ENCODE measurements around the gene TMEM131L. TPM values are rescaled to one million over a fixed set of nuclear protein-coding genes. Genes with fewer than 3 reads are reported as not detected.
"Not testable (repeated sequence)": the region's sequence is repeated elsewhere in the genome, so short reads cannot be mapped to it uniquely, and the experiment has no call there.

The TMEM131L gene
- polyA plus RNA-seq, 3 donors = 11.2 to 58.3 (median 26.0) TPM

DNA sequence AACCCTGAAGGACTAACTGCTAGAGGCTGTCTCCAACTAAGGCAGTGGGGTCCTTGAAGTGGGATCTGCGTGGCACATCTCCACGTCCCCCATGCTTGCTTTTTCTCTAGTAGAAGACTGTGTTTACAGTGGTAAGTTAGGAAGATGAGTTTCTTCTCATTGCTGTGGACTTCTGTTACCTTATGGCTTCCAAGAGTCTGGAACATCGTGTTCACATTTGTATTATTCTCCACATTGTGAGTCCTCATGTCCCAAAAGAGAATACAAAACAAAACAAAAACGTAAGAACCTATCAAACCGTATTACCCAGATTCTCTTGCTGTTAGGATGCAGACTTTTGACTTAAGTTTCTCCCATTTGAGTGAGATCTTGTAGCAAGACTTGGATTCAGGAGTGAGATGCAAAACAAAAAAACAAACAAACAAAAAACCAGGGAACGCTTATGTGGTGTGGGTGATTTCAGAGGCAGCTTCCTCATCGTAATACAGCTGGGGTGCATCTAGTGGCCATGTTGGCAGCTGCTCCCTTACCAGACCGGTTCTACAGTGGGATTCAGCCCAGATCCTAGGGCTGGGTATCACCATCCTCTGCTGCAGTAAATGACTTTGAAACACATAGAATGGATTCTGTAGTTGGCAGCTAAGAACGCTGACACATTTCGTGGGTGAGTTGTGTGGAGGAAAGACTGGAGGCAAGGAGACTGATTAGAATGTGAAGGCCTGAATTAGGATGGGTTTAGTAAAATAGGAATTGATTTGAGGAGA is 41.3 kb downstream of the TMEM131L start:
- H2AFZ ChIP-seq (ENCODE audit: insufficient read depth, low read depth, low read length, poor library complexity, severe bottlenecking) = no peak overlapping the region
- TF ChIP-seq, protein P1, sequence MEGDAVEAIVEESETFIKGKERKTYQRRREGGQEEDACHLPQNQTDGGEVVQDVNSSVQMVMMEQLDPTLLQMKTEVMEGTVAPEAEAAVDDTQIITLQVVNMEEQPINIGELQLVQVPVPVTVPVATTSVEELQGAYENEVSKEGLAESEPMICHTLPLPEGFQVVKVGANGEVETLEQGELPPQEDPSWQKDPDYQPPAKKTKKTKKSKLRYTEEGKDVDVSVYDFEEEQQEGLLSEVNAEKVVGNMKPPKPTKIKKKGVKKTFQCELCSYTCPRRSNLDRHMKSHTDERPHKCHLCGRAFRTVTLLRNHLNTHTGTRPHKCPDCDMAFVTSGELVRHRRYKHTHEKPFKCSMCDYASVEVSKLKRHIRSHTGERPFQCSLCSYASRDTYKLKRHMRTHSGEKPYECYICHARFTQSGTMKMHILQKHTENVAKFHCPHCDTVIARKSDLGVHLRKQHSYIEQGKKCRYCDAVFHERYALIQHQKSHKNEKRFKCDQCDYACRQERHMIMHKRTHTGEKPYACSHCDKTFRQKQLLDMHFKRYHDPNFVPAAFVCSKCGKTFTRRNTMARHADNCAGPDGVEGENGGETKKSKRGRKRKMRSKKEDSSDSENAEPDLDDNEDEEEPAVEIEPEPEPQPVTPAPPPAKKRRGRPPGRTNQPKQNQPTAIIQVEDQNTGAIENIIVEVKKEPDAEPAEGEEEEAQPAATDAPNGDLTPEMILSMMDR (IDR thresholded peaks at IDR 0.05) = no peak
- no peak overlapping the region for H3K4me3 ChIP-seq (replicated peaks in 1 of 3; ENCODE audit: low read depth in 2 of 3, low read length in 3 of 3)
- peaks cover 29 to 58% of the 10 kb centered on the region in 2 donors for H3K36me3 ChIP-seq (replicated peaks in 1 of 2; ENCODE audit: control insufficient read depth in 1 of 2, insufficient read depth in 2 of 2, low read length in 2 of 2)
- H3K9me3 ChIP-seq (replicated peaks in 1 of 2; ENCODE audit: control insufficient read depth in 1 of 2, insufficient read depth in 1 of 2, low read length in 2 of 2) = no peaks in the 10 kb centered on the region
- no peaks in the 10 kb centered on the region for H3K27me3 ChIP-seq (ENCODE audit: control insufficient read depth in 2 of 2, insufficient read depth in 2 of 2, low read length in 2 of 2)
- no peak for DNase-seq
- peak overlapping the region in 1 of 2 donors; percentile 17 for H3K27ac ChIP-seq (ENCODE audit: low read depth in 1 of 2, low read length in 2 of 2)
- H3K9me3 Mint-ChIP-seq = peaks cover 0 to 3% (median 0%) of the 10 kb centered on the region in 7 donors
- H3K4me3 Mint-ChIP-seq = no peak overlapping the region
- peaks cover 42 to 64% of the 10 kb centered on the region in 2 donors for H3K36me3 Mint-ChIP-seq
- H3K4me1 Mint-ChIP-seq = peaks cover 28% of the 10 kb centered on the region
- intact Hi-C loops (cut with micrococcal nuclease) = no loop called here
- no peak overlapping the region for H3K4me2 ChIP-seq (replicated peaks; ENCODE audit: extremely low read depth, low read length, poor library complexity, severe bottlenecking)
- peak overlapping the region in 4 of 7 donors; percentile 10 to 40 (median 26) for H3K27ac Mint-ChIP-seq
- H4K20me1 ChIP-seq (ENCODE audit: insufficient read depth, low read length) = peaks cover 99% of the 10 kb centered on the region
- H3K4me1 ChIP-seq (ENCODE audit: control insufficient read depth in 1 of 2, insufficient read depth in 2 of 2, low read length in 2 of 2) = peaks cover 8 to 20% of the 10 kb centered on the region in 2 donors
- peaks cover 0 to 2% (median 0%) of the 10 kb centered on the region in 3 donors for H3K27me3 Mint-ChIP-seq (ENCODE audit: low read depth in 3 of 3)
- H3K9ac ChIP-seq (ENCODE audit: insufficient read depth, low read length, poor library complexity, severe bottlenecking) = no peak overlapping the region
- 99% methylated on average over 5 of the region's 10 CpGs for WGBS (ENCODE audit: insufficient coverage)
- H3K79me2 ChIP-seq (ENCODE audit: insufficient read depth, low read length) = peaks cover 98% of the 10 kb centered on the region

DNA sequence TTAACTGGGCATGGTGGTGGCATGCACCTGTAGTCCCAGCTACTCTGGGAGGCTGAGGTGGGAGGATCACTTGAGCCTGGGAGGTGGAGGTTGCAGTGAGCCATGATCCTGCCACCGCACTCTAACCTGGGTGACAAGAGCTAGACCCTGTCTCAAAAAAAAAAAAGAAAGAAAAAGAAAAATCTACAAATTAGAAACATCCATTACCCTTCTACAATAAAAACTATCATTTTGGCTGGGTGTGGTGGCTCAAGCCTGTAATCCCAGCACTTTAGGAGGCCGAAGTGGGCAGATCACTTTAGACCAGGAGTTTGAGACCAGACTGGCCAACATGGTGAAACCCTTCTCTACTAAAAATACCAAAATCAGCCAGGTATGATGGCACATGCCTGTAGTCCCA is 43.1 kb downstream of the TMEM131L start:
- Histone ChIP-seq H3K4me1 (ENCODE audit: control insufficient read depth in 1 of 2, insufficient read depth in 2 of 2, low read length in 2 of 2) (peaks cover 12 to 27% of the 10 kb centered on the region in 2 donors), H4K20me1 (ENCODE audit: insufficient read depth, low read length) (peaks cover 99% of the 10 kb centered on the region), H3K36me3 (replicated peaks in 1 of 2; ENCODE audit: control insufficient read depth in 1 of 2, insufficient read depth in 2 of 2, low read length in 2 of 2) (peaks cover 29 to 58% of the 10 kb centered on the region in 2 donors), H3K79me2 (ENCODE audit: insufficient read depth, low read length) (peaks cover 99% of the 10 kb centered on the region)
- H3K4me3 Mint-ChIP-seq; H3K27me3 ChIP-seq (ENCODE audit: control insufficient read depth in 2 of 2, insufficient read depth in 2 of 2, low read length in 2 of 2); H3K4me3 ChIP-seq (replicated peaks in 1 of 3; ENCODE audit: low read depth in 2 of 3, low read length in 3 of 3); H3K27me3 Mint-ChIP-seq (ENCODE audit: low read depth in 3 of 3); H3K9me3 Mint-ChIP-seq; intact Hi-C loops (cut with micrococcal nuclease); H3K27ac ChIP-seq (ENCODE audit: low read depth in 1 of 2, low read length in 2 of 2); DNase-seq; H3K9me3 ChIP-seq (replicated peaks in 1 of 2; ENCODE audit: control insufficient read depth in 1 of 2, insufficient read depth in 1 of 2, low read length in 2 of 2); H2AFZ ChIP-seq (ENCODE audit: insufficient read depth, low read depth, low read length, poor library complexity, severe bottlenecking); H3K9ac ChIP-seq (ENCODE audit: insufficient read depth, low read length, poor library complexity, severe bottlenecking); H3K4me2 ChIP-seq (replicated peaks; ENCODE audit: extremely low read depth, low read length, poor library complexity, severe bottlenecking): not testable (repeated sequence)
- H3K36me3 Mint-ChIP-seq = peaks cover 42 to 64% of the 10 kb centered on the region in 2 donors
- WGBS (ENCODE audit: insufficient coverage) = 83% methylated on average over 1 of the region's 2 CpGs
- peaks cover 35% of the 10 kb centered on the region for H3K4me1 Mint-ChIP-seq
- H3K27ac Mint-ChIP-seq = peak overlapping the region in 3 of 7 donors; percentile 30 to 74 (median 46)

All from CD14-positive monocyte (primary cell).